Ascending aorta (tissue), 2 donors: Measurements from ENCODE around the gene KRTAP12-4. TPM values are rescaled to one million over a fixed set of nuclear protein-coding genes. Genes with fewer than 3 reads are reported as not detected.

Experiments used
- DNase-seq, 2 donors: peaks; one replicate each; pipeline ENCODE4 v3.0.0-alpha.2; 2019; ENCODE audit warnings: low spot score in 2 of 2
- H3K27ac ChIP-seq, 2 donors: fragments of 200-600 bp; sonication (generic); one replicate each; pipeline ENCODE4 v1.5.1; 2016 to 2017; ENCODE audit warnings: mild to moderate bottlenecking in 1 of 2
- H3K27me3 ChIP-seq: fragments of 200-600 bp; sonication (generic); one replicate; pipeline ENCODE4 v1.5.1; 2017
- H3K36me3 ChIP-seq, 2 donors: fragments of 200-600 bp; sonication (generic); one replicate each; pipeline ENCODE4 v1.5.1; 2016
- H3K4me1 ChIP-seq, 2 donors: fragments of 200-600 bp; sonication (generic); one replicate each; pipeline ENCODE4 v1.5.1; 2016 to 2017; ENCODE audit warnings: mild to moderate bottlenecking in 1 of 2
- H3K4me3 ChIP-seq, 2 donors: fragments of 200-600 bp; sonication (generic); one replicate each; pipeline ENCODE4 v1.5.1; 2016 to 2017; ENCODE audit warnings: mild to moderate bottlenecking in 1 of 2
- H3K9me3 ChIP-seq, 2 donors: fragments of 200-600 bp; sonication (generic); one replicate each; pipeline ENCODE4 v1.5.1; 2016
- CTCF ChIP-seq, 3 experiments: fragments of 200-600 bp in 2 of 3; fragments of 450-650 bp in 1 of 3; sonication (generic) in 2 of 3; IDR thresholded peaks; one replicate each; pipeline ENCODE4 v1.5.1; 2016 to 2019; ENCODE audit warnings: antibody characterized with exemption in 3 of 3, mild to moderate bottlenecking in 1 of 3, moderate library complexity in 1 of 3
- intact Hi-C: fragments of 100-400 bp; cut with DNase I; formaldehyde crosslinking; loops from one replicate; pipeline ENCODE4 v1.15.1; 2023
- total RNA-seq: library from RNA; depleted of rRNA; stranded (reverse); fragments of >200 nt; gene quantifications from one replicate; pipeline ENCODE4 v1.1.0, GENCODE V29; 2016

Gene KRTAP12-4
- total RNA-seq, 1 donor from 2014 or later = not detected

GRCh38 chr21:44653656-44654575, 543 bp downstream of the KRTAP12-4 start:
- intact Hi-C loops = no loop called here
- H3K27me3 ChIP-seq = no peaks in the 10 kb centered on the region
- DNase-seq = no peak

GRCh38 chr21:44653123-44653522, 1.3 kb downstream of the KRTAP12-4 start:
- no peak for DNase-seq
- no peak overlapping the region for H3K4me3 ChIP-seq
- no peaks in the 10 kb centered on the region for H3K27me3 ChIP-seq
- TF ChIP-seq CTCF (IDR thresholded peaks at IDR 0.05) = no peak
- no peak overlapping the region for H3K27ac ChIP-seq
- intact Hi-C loops = no loop called here
- no peaks in the 10 kb centered on the region for H3K4me1 ChIP-seq
- H3K36me3 ChIP-seq = no peaks in the 10 kb centered on the region
- H3K9me3 ChIP-seq = no peaks in the 10 kb centered on the region

More at GRCh38 chr21:44653656-44654575, 543 bp downstream of the KRTAP12-4 start:
- Histone ChIP-seq H3K27ac (no peak overlapping the region), H3K9me3 (no peaks in the 10 kb centered on the region), H3K4me3 (no peak overlapping the region), H3K4me1 (no peaks in the 10 kb centered on the region), H3K36me3 (no peaks in the 10 kb centered on the region)
- TF ChIP-seq CTCF (IDR thresholded peaks at IDR 0.05) = no peak

DNA sequence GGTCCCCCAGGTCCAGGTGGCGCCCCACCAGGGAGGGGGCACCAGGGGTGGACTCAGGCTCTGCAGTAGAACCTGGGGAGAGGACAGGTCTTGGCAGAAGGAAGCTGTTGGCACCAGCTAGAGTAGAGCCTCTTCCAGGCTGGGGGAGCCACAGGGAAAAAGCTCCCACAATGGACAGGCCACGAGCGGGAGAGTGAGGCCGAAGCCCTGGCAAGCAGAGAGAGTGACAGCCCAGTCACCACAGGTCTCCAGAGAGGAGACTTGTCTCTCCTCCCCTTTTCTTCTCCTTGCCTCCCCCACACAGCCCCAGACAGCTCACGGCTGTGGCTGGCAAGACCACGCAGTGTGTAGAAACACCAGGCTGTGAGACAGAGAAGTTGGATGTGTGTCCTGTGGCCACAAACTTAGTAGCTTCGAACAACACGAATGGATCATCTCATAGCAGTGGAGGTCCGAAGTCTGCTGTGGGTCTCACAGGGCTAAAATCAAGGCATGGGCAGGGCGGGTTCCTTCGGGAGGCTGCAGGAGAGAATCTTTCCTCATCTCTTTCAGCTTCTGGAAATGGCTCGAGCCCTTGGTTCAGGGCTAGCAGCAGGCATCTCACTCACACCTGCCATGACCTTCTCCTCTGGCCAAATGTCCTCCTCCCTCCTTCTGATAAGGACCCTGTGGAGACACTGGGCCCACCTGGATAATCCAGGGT, 3.3 kb downstream of the KRTAP12-4 start:
- no peak for TF ChIP-seq CTCF (IDR thresholded peaks at IDR 0.05)
- H3K9me3 ChIP-seq = no peaks in the 10 kb centered on the region
- no peaks in the 10 kb centered on the region for H3K4me1 ChIP-seq
- DNase-seq = no peak
- no peaks in the 10 kb centered on the region for H3K36me3 ChIP-seq
- H3K27me3 ChIP-seq = no peaks in the 10 kb centered on the region
- no peak overlapping the region for H3K4me3 ChIP-seq
- H3K27ac ChIP-seq = no peak overlapping the region
- intact Hi-C loops = no loop called here

GRCh38 chr21:44650265-44650972, 4.0 kb downstream of the KRTAP12-4 start:
- H3K27me3 ChIP-seq = no peaks in the 10 kb centered on the region
- intact Hi-C loops = no loop called here
- H3K36me3 ChIP-seq = no peaks in the 10 kb centered on the region
- H3K27ac ChIP-seq = no peak overlapping the region
- no peaks in the 10 kb centered on the region for H3K4me1 ChIP-seq
- TF ChIP-seq CTCF (IDR thresholded peaks at IDR 0.05) = no peak
- H3K4me3 ChIP-seq = no peak overlapping the region
- DNase-seq = no peak
- peaks cover 0 to 4% of the 10 kb centered on the region in 2 donors for H3K9me3 ChIP-seq

DNA sequence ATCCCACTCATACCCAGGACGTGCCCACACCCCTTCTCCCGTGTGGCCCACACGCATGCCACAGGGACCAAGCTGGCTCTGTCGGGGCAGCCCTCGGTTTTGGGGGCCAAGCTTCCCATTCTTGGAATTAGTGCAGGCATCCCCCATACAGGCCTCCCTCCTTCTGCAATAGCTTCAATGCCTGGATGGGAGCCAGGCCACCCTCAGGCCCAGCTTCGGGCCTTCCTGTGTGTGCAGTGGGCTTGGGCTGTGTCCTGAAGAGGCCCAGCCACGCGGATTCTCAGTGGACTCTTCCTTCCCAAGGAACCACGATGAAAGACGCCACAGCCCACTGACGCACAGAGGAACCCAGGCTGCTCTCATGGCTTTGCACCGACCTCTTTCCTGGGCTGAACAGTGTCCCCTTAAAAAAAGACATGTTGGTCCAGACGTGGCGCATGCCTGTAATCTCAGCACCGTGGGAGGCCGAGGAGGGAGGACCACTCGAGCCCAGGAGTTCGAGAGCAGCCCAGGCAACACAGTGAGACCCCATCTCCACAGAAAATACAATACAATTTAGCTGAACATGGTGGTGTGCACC, 4.8 kb downstream of the KRTAP12-4 start:
- TF ChIP-seq CTCF (IDR thresholded peaks at IDR 0.05) = no peak
- no peak for DNase-seq
- no peaks in the 10 kb centered on the region for H3K27me3 ChIP-seq
- H3K4me3 ChIP-seq = no peak overlapping the region
- peaks cover 0 to 12% of the 10 kb centered on the region in 2 donors for H3K9me3 ChIP-seq
- no peaks in the 10 kb centered on the region for H3K36me3 ChIP-seq
- intact Hi-C loops = no loop called here
- H3K27ac ChIP-seq = no peak overlapping the region
- H3K4me1 ChIP-seq = no peaks in the 10 kb centered on the region
